Spleen (tissue), 7 donors: ENCODE data around the gene ATF4.

ENCODE experiments used
- POLR2A ChIP-seq, 3 donors: fragments of 450-650 bp; IDR thresholded peaks; one replicate each; pipeline ENCODE4 v1.5.1; 2017; ENCODE audit warnings: antibody characterized with exemption in 3 of 3, mild to moderate bottlenecking in 1 of 3
- TF ChIP-seq, protein P1 (sequence below), 11 experiments: fragments of 200-600 bp in 7 of 11; fragments of 450-650 bp in 4 of 11; sonication (generic) in 4 of 11; IDR thresholded peaks in 8 of 11; conservative IDR thresholded peaks in 3 of 11; 1 replicate in 7 of 11; 2 replicates in 4 of 11; pipeline versions ENCODE4 v1.4.0 to v1.8.0; 2016 to 2021; ENCODE audit warnings: antibody characterized with exemption in 11 of 11, inconsistent platforms in 4 of 11, mild to moderate bottlenecking in 1 of 11
- donor health status: DM: no; HTN: no; CAD: no; lungs with moderate emphysema.
- donor health status: DM: no; HTN: no; CAD: no.
- donor health status: DM: no; HTN: no; CAD: no.

GRCh38 chr22:39490135-39490798 lies 30.1 kb upstream of the ATF4 start:
- TF ChIP-seq, protein P1, sequence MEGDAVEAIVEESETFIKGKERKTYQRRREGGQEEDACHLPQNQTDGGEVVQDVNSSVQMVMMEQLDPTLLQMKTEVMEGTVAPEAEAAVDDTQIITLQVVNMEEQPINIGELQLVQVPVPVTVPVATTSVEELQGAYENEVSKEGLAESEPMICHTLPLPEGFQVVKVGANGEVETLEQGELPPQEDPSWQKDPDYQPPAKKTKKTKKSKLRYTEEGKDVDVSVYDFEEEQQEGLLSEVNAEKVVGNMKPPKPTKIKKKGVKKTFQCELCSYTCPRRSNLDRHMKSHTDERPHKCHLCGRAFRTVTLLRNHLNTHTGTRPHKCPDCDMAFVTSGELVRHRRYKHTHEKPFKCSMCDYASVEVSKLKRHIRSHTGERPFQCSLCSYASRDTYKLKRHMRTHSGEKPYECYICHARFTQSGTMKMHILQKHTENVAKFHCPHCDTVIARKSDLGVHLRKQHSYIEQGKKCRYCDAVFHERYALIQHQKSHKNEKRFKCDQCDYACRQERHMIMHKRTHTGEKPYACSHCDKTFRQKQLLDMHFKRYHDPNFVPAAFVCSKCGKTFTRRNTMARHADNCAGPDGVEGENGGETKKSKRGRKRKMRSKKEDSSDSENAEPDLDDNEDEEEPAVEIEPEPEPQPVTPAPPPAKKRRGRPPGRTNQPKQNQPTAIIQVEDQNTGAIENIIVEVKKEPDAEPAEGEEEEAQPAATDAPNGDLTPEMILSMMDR (IDR thresholded peaks at IDR 0.05 in 8 of 11, conservative IDR thresholded peaks at IDR 0.05 in 3 of 11): no peak
- no peak for TF ChIP-seq POLR2A (IDR thresholded peaks at IDR 0.05)
